Skeletal muscle tissue (tissue), 4 donors: ENCODE measurements around the gene NUDT14. TPM values are rescaled to one million over a fixed set of nuclear protein-coding genes. Genes with fewer than 3 reads are reported as not detected.
A peak's percentile ranks its signal among the peaks of the same experiment; 100 is the strongest.

Source experiments
- H3K27ac ChIP-seq: one replicate; pipeline ENCODE4 v1.7.0; 2013; ENCODE audit warnings: mild to moderate bottlenecking, low read depth, low read length, inconsistent platforms
- H3K27me3 ChIP-seq, 3 donors: one replicate each; pipeline ENCODE4 v1.7.0; 2013; ENCODE audit warnings: low read length in 3 of 3; ENCODE audit not compliant: control insufficient read depth in 3 of 3, insufficient read depth in 3 of 3
- H3K36me3 ChIP-seq, 3 donors: one replicate each; pipeline ENCODE4 v1.7.0; 2013; ENCODE audit warnings: low read length in 3 of 3; ENCODE audit not compliant: control insufficient read depth in 3 of 3, insufficient read depth in 3 of 3
- H3K4me1 ChIP-seq, 3 donors: one replicate each; pipeline ENCODE4 v1.7.0; 2013; ENCODE audit warnings: low read length in 3 of 3, mild to moderate bottlenecking in 3 of 3; ENCODE audit not compliant: control insufficient read depth in 3 of 3, insufficient read depth in 3 of 3
- H3K4me3 ChIP-seq, 3 donors: one replicate each; pipeline ENCODE4 v1.7.0; 2013; ENCODE audit warnings: low read length in 3 of 3
- H3K9ac ChIP-seq, 3 donors: one replicate each; pipeline ENCODE4 v1.7.0; 2013; ENCODE audit warnings: low read length in 3 of 3, mild to moderate bottlenecking in 3 of 3, moderate library complexity in 2 of 3, low read depth in 1 of 3
- H3K9me3 ChIP-seq, 3 donors: one replicate each; pipeline ENCODE4 v1.7.0; 2013; ENCODE audit warnings: low read length in 3 of 3; ENCODE audit not compliant: control insufficient read depth in 3 of 3
- total RNA-seq: library from RNA; depleted of rRNA; stranded (reverse); fragments of >200 nt; gene quantifications from one replicate; pipeline ENCODE4 v1.2.3, GENCODE V29; 2014
- donor health status: Osteomylitis.

Gene NUDT14
- total RNA-seq, 1 donor from 2014 or later = 17.2 TPM

- H3K9me3 ChIP-seq = no peaks in the 10 kb centered on the region
- H3K36me3 ChIP-seq = peaks cover 45 to 65% (median 49%) of the 10 kb centered on the region in 3 donors
- no peak overlapping the region for H3K9ac ChIP-seq
- H3K27ac ChIP-seq = no peak overlapping the region
- H3K4me3 ChIP-seq = no peak overlapping the region
- peaks cover 0 to 4% (median 4%) of the 10 kb centered on the region in 3 donors for H3K4me1 ChIP-seq
- H3K27me3 ChIP-seq = no peaks in the 10 kb centered on the region
Observed at GRCh38 chr14:105220699-105221597, 39.8 kb upstream of the NUDT14 start.

GRCh38 chr14:105219753-105220152 lies 38.6 kb upstream of the NUDT14 start:
- H3K9me3 ChIP-seq = no peaks in the 10 kb centered on the region
- no peaks in the 10 kb centered on the region for H3K27me3 ChIP-seq
- peaks cover 0 to 14% (median 4%) of the 10 kb centered on the region in 3 donors for H3K4me1 ChIP-seq
- H3K9ac ChIP-seq = no peak overlapping the region
- H3K4me3 ChIP-seq = no peak overlapping the region
- H3K27ac ChIP-seq = no peak overlapping the region
- peaks cover 47 to 68% (median 55%) of the 10 kb centered on the region in 3 donors for H3K36me3 ChIP-seq

GRCh38 chr14:105219043-105219612 lies 38.0 kb upstream of the NUDT14 start:
- Histone ChIP-seq H3K4me3 (no peak overlapping the region), H3K27ac (no peak overlapping the region), H3K9ac (no peak overlapping the region), H3K4me1 (peaks cover 0 to 20% (median 4%) of the 10 kb centered on the region in 3 donors), H3K36me3 (peaks cover 45 to 67% (median 51%) of the 10 kb centered on the region in 3 donors), H3K27me3 (no peaks in the 10 kb centered on the region), H3K9me3 (no peaks in the 10 kb centered on the region)

- H3K4me3 ChIP-seq = no peak overlapping the region
- H3K27ac ChIP-seq = no peak overlapping the region
- no peaks in the 10 kb centered on the region for H3K9me3 ChIP-seq
- H3K36me3 ChIP-seq = peaks cover 42 to 64% (median 51%) of the 10 kb centered on the region in 3 donors
- H3K9ac ChIP-seq = no peak overlapping the region
- H3K4me1 ChIP-seq = peaks cover 4 to 25% (median 9%) of the 10 kb centered on the region in 3 donors
- no peaks in the 10 kb centered on the region for H3K27me3 ChIP-seq
Observed at GRCh38 chr14:105218611-105219010, 37.5 kb upstream of the NUDT14 start.

- no peak overlapping the region for H3K9ac ChIP-seq
- H3K36me3 ChIP-seq = peaks cover 40 to 60% (median 51%) of the 10 kb centered on the region in 3 donors
- H3K4me1 ChIP-seq = peaks cover 9 to 29% (median 13%) of the 10 kb centered on the region in 3 donors
- no peak overlapping the region for H3K27ac ChIP-seq
- H3K27me3 ChIP-seq = no peaks in the 10 kb centered on the region
- no peaks in the 10 kb centered on the region for H3K9me3 ChIP-seq
- no peak overlapping the region for H3K4me3 ChIP-seq
Observed at GRCh38 chr14:105217774-105218173, 36.7 kb upstream of the NUDT14 start.

GRCh38 chr14:105216490-105217247 lies 35.6 kb upstream of the NUDT14 start:
- H3K36me3 ChIP-seq = peaks cover 43 to 61% (median 55%) of the 10 kb centered on the region in 3 donors
- H3K27ac ChIP-seq = no peak overlapping the region
- no peak overlapping the region for H3K9ac ChIP-seq

GRCh38 chr14:105215602-105216001 lies 34.5 kb upstream of the NUDT14 start:
- H3K9me3 ChIP-seq = no peaks in the 10 kb centered on the region
- no peak overlapping the region for H3K4me3 ChIP-seq
- H3K27ac ChIP-seq = no peak overlapping the region
- H3K9ac ChIP-seq = no peak overlapping the region
- H3K36me3 ChIP-seq = peaks cover 39 to 55% (median 45%) of the 10 kb centered on the region in 3 donors
- H3K4me1 ChIP-seq = peaks cover 9 to 29% (median 13%) of the 10 kb centered on the region in 3 donors
- no peaks in the 10 kb centered on the region for H3K27me3 ChIP-seq

More at GRCh38 chr14:105216490-105217247, 35.6 kb upstream of the NUDT14 start:
- H3K9me3 ChIP-seq = no peaks in the 10 kb centered on the region
- H3K4me3 ChIP-seq = no peak overlapping the region
- H3K4me1 ChIP-seq = peaks cover 9 to 29% (median 13%) of the 10 kb centered on the region in 3 donors
- H3K27me3 ChIP-seq = no peaks in the 10 kb centered on the region

- no peaks in the 10 kb centered on the region for H3K27me3 ChIP-seq
- no peaks in the 10 kb centered on the region for H3K9me3 ChIP-seq
- H3K27ac ChIP-seq = no peak overlapping the region
- no peak overlapping the region for H3K4me3 ChIP-seq
- peak overlapping the region in 1 of 3 donors; percentile 40 for H3K9ac ChIP-seq
- peaks cover 38 to 50% (median 48%) of the 10 kb centered on the region in 3 donors for H3K36me3 ChIP-seq
- H3K4me1 ChIP-seq = peaks cover 9 to 29% (median 13%) of the 10 kb centered on the region in 3 donors
Observed at GRCh38 chr14:105214324-105214915, 33.3 kb upstream of the NUDT14 start.

GRCh38 chr14:105213361-105213760 lies 32.2 kb upstream of the NUDT14 start:
- H3K27ac ChIP-seq = no peak overlapping the region
- no peak overlapping the region for H3K4me3 ChIP-seq
- H3K9ac ChIP-seq = peak overlapping the region in 1 of 3 donors; percentile 40
- no peaks in the 10 kb centered on the region for H3K9me3 ChIP-seq
- peaks cover 9 to 29% (median 13%) of the 10 kb centered on the region in 3 donors for H3K4me1 ChIP-seq
- H3K36me3 ChIP-seq = peaks cover 28 to 43% (median 40%) of the 10 kb centered on the region in 3 donors
- H3K27me3 ChIP-seq = no peaks in the 10 kb centered on the region
